HG03060 (cell line): ENCODE results near the gene PSMB1.
"Not testable (repeated sequence)": the region's sequence is repeated elsewhere in the genome, so short reads cannot be mapped to it uniquely, and the experiment has no call there.

Experiments used
- ATAC-seq: cut with Tn5 transposase; IDR thresholded peaks from one replicate; pipeline ENCODE4 v1.9.1; 2021; ENCODE audit warnings: low read depth, moderate number of reproducible peaks; ENCODE audit not compliant: unreplicated experiment

PSMB1 gene

GRCh38 chr6:170536671-170537070, 16.4 kb downstream of the PSMB1 start:
- ATAC-seq = no peak

- ATAC-seq = no peak
Measured at GRCh38 chr6:170535004-170535403, 18.1 kb downstream of the PSMB1 start.

GRCh38 chr6:170533792-170534191, 19.3 kb downstream of the PSMB1 start:
- ATAC-seq = no peak

GRCh38 chr6:170532867-170533488, 20.1 kb downstream of the PSMB1 start:
- ATAC-seq = no peak

GRCh38 chr6:170529839-170530469, 23.2 kb downstream of the PSMB1 start:
- no peak for ATAC-seq

GRCh38 chr6:170527995-170528394, 25.1 kb downstream of the PSMB1 start:
- not testable (repeated sequence) for ATAC-seq

GRCh38 chr6:170525795-170526194, 27.3 kb downstream of the PSMB1 start:
- ATAC-seq = no peak

GRCh38 chr6:170524172-170524502, 29.0 kb downstream of the PSMB1 start:
- no peak for ATAC-seq

- ATAC-seq = no peak
Measured at GRCh38 chr6:170523256-170524171, 29.6 kb downstream of the PSMB1 start.

GRCh38 chr6:170522565-170523183, 30.4 kb downstream of the PSMB1 start:
- no peak for ATAC-seq

- peak; percentile 85 for ATAC-seq
Measured at GRCh38 chr6:170516783-170517616, 36.1 kb downstream of the PSMB1 start.

GRCh38 chr6:170514908-170515307, 38.2 kb downstream of the PSMB1 start:
- no peak for ATAC-seq

GRCh38 chr6:170512249-170512648, 40.9 kb downstream of the PSMB1 start:
- no peak for ATAC-seq

- ATAC-seq = no peak
Measured at GRCh38 chr6:170510631-170511030, 42.5 kb downstream of the PSMB1 start.

GRCh38 chr6:170509723-170510018, 43.4 kb downstream of the PSMB1 start:
- ATAC-seq = no peak

- ATAC-seq = not testable (repeated sequence)
Measured at GRCh38 chr6:170508892-170509722, 44.0 kb downstream of the PSMB1 start.

GRCh38 chr6:170508275-170508674, 44.8 kb downstream of the PSMB1 start:
- ATAC-seq = not testable (repeated sequence)

- not testable (repeated sequence) for ATAC-seq
Measured at GRCh38 chr6:170507728-170508127, 45.4 kb downstream of the PSMB1 start.

GRCh38 chr6:170506446-170506845, 46.7 kb downstream of the PSMB1 start:
- ATAC-seq = no peak
